Astrocyte (in vitro differentiated cells and primary cell): ENCODE measurements around the gene THAP3. TPM values are rescaled to one million over a fixed set of nuclear protein-coding genes. Genes with fewer than 3 reads are reported as not detected.

Source experiments
- DNase-seq: peaks from one replicate; pipeline ENCODE4 v3.0.0-alpha.2; 2010; ENCODE audit warnings: low read depth
- FAIRE-seq: peaks from 2 replicates; lab custom pipeline; 2011; peaks lifted over from hg19 to GRCh38; lab: Jason Lieb, UNC
- H2AFZ ChIP-seq: 2 replicates; pipeline ENCODE4 v1.6.0; 2012; ENCODE audit warnings: low read depth, low read length, inconsistent platforms
- H3K27ac ChIP-seq: 2 replicates; pipeline ENCODE4 v1.5.1; 2011; ENCODE audit warnings: low read depth, low read length, inconsistent platforms
- H3K27me3 ChIP-seq: 2 replicates; pipeline ENCODE4 v1.6.0; 2011; ENCODE audit warnings: low read length, inconsistent platforms; ENCODE audit not compliant: insufficient read depth
- H3K36me3 ChIP-seq: 2 replicates; pipeline ENCODE4 v1.5.1; 2011; ENCODE audit warnings: low read length, inconsistent platforms; ENCODE audit not compliant: insufficient read depth
- H3K4me1 ChIP-seq: 2 replicates; pipeline ENCODE4 v1.5.1; 2011; ENCODE audit warnings: low read length, inconsistent platforms; ENCODE audit not compliant: insufficient read depth
- H3K4me2 ChIP-seq: 2 replicates; pipeline ENCODE4 v1.6.0; 2012; ENCODE audit warnings: low read length, inconsistent platforms
- H3K4me3 ChIP-seq: 2 replicates; pipeline ENCODE4 v1.5.1; 2011; ENCODE audit warnings: low read depth, mild to moderate bottlenecking, low read length, inconsistent platforms; ENCODE audit not compliant: insufficient read depth
- H3K79me2 ChIP-seq: 2 replicates; pipeline ENCODE4 v1.6.0; 2012; ENCODE audit warnings: mild to moderate bottlenecking, low read length, inconsistent platforms; ENCODE audit not compliant: insufficient read depth
- H3K9ac ChIP-seq: 2 replicates; pipeline ENCODE4 v1.6.0; 2012; ENCODE audit warnings: mild to moderate bottlenecking, low read length, inconsistent platforms
- H3K9me3 ChIP-seq: 2 replicates; pipeline ENCODE4 v1.5.1; 2012; ENCODE audit warnings: low read depth, mild to moderate bottlenecking, low read length, inconsistent platforms; ENCODE audit not compliant: insufficient read depth
- H4K20me1 ChIP-seq: 2 replicates; pipeline ENCODE4 v1.6.0; 2012; ENCODE audit warnings: low read length, inconsistent platforms; ENCODE audit not compliant: insufficient read depth
- H3K27ac Mint-ChIP-seq: one replicate; pipeline ENCODE4 v1.8.0; 2021; ENCODE audit warnings: mild to moderate bottlenecking, mixed read lengths; ENCODE audit not compliant: unreplicated experiment
- H3K27me3 Mint-ChIP-seq: one replicate; pipeline ENCODE4 v1.8.0; 2021; ENCODE audit warnings: low read depth, mixed read lengths; ENCODE audit not compliant: unreplicated experiment
- H3K36me3 Mint-ChIP-seq: one replicate; pipeline ENCODE4 v1.8.0; 2021; ENCODE audit warnings: low read depth, mixed read lengths; ENCODE audit not compliant: unreplicated experiment
- H3K4me1 Mint-ChIP-seq: one replicate; pipeline ENCODE4 v1.8.0; 2021; ENCODE audit warnings: low read depth, mixed read lengths; ENCODE audit not compliant: unreplicated experiment
- H3K4me3 Mint-ChIP-seq: one replicate; pipeline ENCODE4 v1.8.0; 2021; ENCODE audit warnings: mild to moderate bottlenecking, moderate library complexity, mixed read lengths; ENCODE audit not compliant: unreplicated experiment
- H3K9me3 Mint-ChIP-seq: one replicate; pipeline ENCODE4 v1.8.0; 2021; ENCODE audit warnings: mild to moderate bottlenecking, mixed read lengths; ENCODE audit not compliant: unreplicated experiment
- CTCF ChIP-seq: IDR thresholded peaks from 2 replicates; pipeline ENCODE4 v1.5.1; 2011; ENCODE audit warnings: low read depth, mild to moderate bottlenecking, inconsistent platforms, low read length, moderate library complexity; ENCODE audit not compliant: insufficient read depth
- EZH2 ChIP-seq: IDR thresholded peaks from 2 replicates; pipeline ENCODE4 v1.6.1; 2012; ENCODE audit warnings: mild to moderate bottlenecking, low read length, inconsistent platforms; ENCODE audit not compliant: insufficient read depth
- total RNA-seq: library from RNA; stranded (reverse); gene quantifications from 2 replicates; pipeline ENCODE4 v1.2.1, GENCODE V29; 2021

THAP3 gene
- total RNA-seq, 1 donor from 2014 or later = 16.5 TPM

GRCh38 chr1:6585841-6586240, 38.8 kb upstream of the THAP3 start:
- Histone ChIP-seq H2AFZ (no peak overlapping the region), H3K4me3 (no peak overlapping the region), H3K27me3 (no peaks in the 10 kb centered on the region), H3K4me1 (peaks cover 3% of the 10 kb centered on the region), H3K36me3 (peaks cover 7% of the 10 kb centered on the region), H4K20me1 (peaks cover 72% of the 10 kb centered on the region), H3K79me2 (peaks cover 30% of the 10 kb centered on the region), H3K4me2 (no peak overlapping the region), H3K9ac (no peak overlapping the region), H3K27ac (no peak overlapping the region), H3K9me3 (no peaks in the 10 kb centered on the region)
- no peaks in the 10 kb centered on the region for H3K9me3 Mint-ChIP-seq
- peaks cover 15% of the 10 kb centered on the region for H3K36me3 Mint-ChIP-seq
- no peak for FAIRE-seq
- TF ChIP-seq EZH2 (no peak), CTCF (no peak)
- no peak for DNase-seq
- no peak overlapping the region for H3K4me3 Mint-ChIP-seq
- no peak overlapping the region for H3K27ac Mint-ChIP-seq
- peaks cover 11% of the 10 kb centered on the region for H3K4me1 Mint-ChIP-seq
- no peaks in the 10 kb centered on the region for H3K27me3 Mint-ChIP-seq

GRCh38 chr1:6586404-6586816, 38.3 kb upstream of the THAP3 start:
- Histone ChIP-seq H3K9ac (no peak overlapping the region), H3K27ac (no peak overlapping the region), H3K4me2 (no peak overlapping the region), H3K4me3 (no peak overlapping the region), H3K36me3 (peaks cover 7% of the 10 kb centered on the region), H3K4me1 (no peaks in the 10 kb centered on the region), H3K9me3 (no peaks in the 10 kb centered on the region), H2AFZ (no peak overlapping the region), H4K20me1 (peaks cover 72% of the 10 kb centered on the region), H3K79me2 (peaks cover 30% of the 10 kb centered on the region), H3K27me3 (no peaks in the 10 kb centered on the region)
- Mint-ChIP-seq H3K27ac (no peak overlapping the region), H3K27me3 (no peaks in the 10 kb centered on the region), H3K36me3 (peaks cover 15% of the 10 kb centered on the region), H3K4me3 (no peak overlapping the region), H3K9me3 (no peaks in the 10 kb centered on the region), H3K4me1 (peaks cover 8% of the 10 kb centered on the region)
- TF ChIP-seq CTCF (no peak), EZH2 (no peak)
- FAIRE-seq = no peak
- no peak for DNase-seq

GRCh38 chr1:6587261-6588005, 37.2 kb upstream of the THAP3 start:
- H3K4me1 Mint-ChIP-seq = peaks cover 2% of the 10 kb centered on the region
- no peak overlapping the region for H3K4me3 Mint-ChIP-seq
- H3K9me3 ChIP-seq = no peaks in the 10 kb centered on the region
- FAIRE-seq = no peak
- H3K9ac ChIP-seq = no peak overlapping the region
- no peaks in the 10 kb centered on the region for H3K27me3 ChIP-seq
- no peaks in the 10 kb centered on the region for H3K27me3 Mint-ChIP-seq
- H3K36me3 Mint-ChIP-seq = peaks cover 15% of the 10 kb centered on the region
- H3K4me2 ChIP-seq = no peak overlapping the region
- H2AFZ ChIP-seq = no peak overlapping the region
- no peak overlapping the region for H3K27ac Mint-ChIP-seq
- peaks cover 7% of the 10 kb centered on the region for H3K36me3 ChIP-seq
- H3K79me2 ChIP-seq = peaks cover 29% of the 10 kb centered on the region
- no peak for TF ChIP-seq EZH2
- no peak for TF ChIP-seq CTCF
- H4K20me1 ChIP-seq = peaks cover 73% of the 10 kb centered on the region
- no peaks in the 10 kb centered on the region for H3K4me1 ChIP-seq
- H3K27ac ChIP-seq = no peak overlapping the region
- H3K4me3 ChIP-seq = no peak overlapping the region
- no peak for DNase-seq
- no peaks in the 10 kb centered on the region for H3K9me3 Mint-ChIP-seq
